ENCODE measurements around the gene ARSH. TPM values are rescaled to one million over a fixed set of nuclear protein-coding genes. Genes with fewer than 3 reads are reported as not detected.

Gene ARSH
- total RNA-seq: not detected in 2 replicates

GRCh38 chrX:3006495-3006894, at the start of gene ARSH:
TSS of gene ARSH (plus strand) at chrX:3006546. CDS start at chrX:3006613, 67 bp downstream.

Other genes with a start within 250 kb of the ARSH start
- gene GYG2, start 177.6 kb upstream of the ARSH start, total RNA-seq: 0.86 and 1.6 TPM in 2 replicates
- 16.6 and 22.5 TPM in 2 replicates for gene ARSD, start 77.2 kb upstream of the ARSH start, total RNA-seq
- gene ARSF, start 34.9 kb downstream of the ARSH start, total RNA-seq: not detected in 2 replicates